HL-60 (cell line): Measurements from ENCODE around the gene RAB6D.
"Not testable (repeated sequence)": the region's sequence is repeated elsewhere in the genome, so short reads cannot be mapped to it uniquely, and the experiment has no call there.

Experiments
- POLR2AphosphoS5 ChIP-seq: IDR thresholded peaks from 2 replicates; pipeline ENCODE4 v1.6.1; 2012; ENCODE audit warnings: low read depth
- TF ChIP-seq, protein P1 (sequence below): IDR thresholded peaks from one replicate; pipeline ENCODE4 v1.5.1; 2011; ENCODE audit warnings: low read length, control low read depth, inconsistent platforms; ENCODE audit not compliant: insufficient read depth

GRCh38 chr2:131368493-131369066 is 4.6 kb upstream of the RAB6D start:
- TF ChIP-seq, protein P1, sequence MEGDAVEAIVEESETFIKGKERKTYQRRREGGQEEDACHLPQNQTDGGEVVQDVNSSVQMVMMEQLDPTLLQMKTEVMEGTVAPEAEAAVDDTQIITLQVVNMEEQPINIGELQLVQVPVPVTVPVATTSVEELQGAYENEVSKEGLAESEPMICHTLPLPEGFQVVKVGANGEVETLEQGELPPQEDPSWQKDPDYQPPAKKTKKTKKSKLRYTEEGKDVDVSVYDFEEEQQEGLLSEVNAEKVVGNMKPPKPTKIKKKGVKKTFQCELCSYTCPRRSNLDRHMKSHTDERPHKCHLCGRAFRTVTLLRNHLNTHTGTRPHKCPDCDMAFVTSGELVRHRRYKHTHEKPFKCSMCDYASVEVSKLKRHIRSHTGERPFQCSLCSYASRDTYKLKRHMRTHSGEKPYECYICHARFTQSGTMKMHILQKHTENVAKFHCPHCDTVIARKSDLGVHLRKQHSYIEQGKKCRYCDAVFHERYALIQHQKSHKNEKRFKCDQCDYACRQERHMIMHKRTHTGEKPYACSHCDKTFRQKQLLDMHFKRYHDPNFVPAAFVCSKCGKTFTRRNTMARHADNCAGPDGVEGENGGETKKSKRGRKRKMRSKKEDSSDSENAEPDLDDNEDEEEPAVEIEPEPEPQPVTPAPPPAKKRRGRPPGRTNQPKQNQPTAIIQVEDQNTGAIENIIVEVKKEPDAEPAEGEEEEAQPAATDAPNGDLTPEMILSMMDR = not testable (repeated sequence)
- not testable (repeated sequence) for TF ChIP-seq POLR2AphosphoS5
